RWPE2 (cell line): ENCODE results near the gene GPR4.

ENCODE experiments used
- ATAC-seq: fragments of 200-7000 bp; cut with Tn5 transposase; 3 replicates; pipeline ENCODE4 v1.9.1; 2021; ENCODE audit warnings: low read depth
- DNase-seq: peaks from one replicate; pipeline ENCODE4 v3.0.0-alpha.2; 2020; ENCODE audit warnings: low spot score
- H3K27ac ChIP-seq: fragments of 450-650 bp; 2 replicates; pipeline ENCODE4 v1.5.1; 2017; ENCODE audit warnings: mild to moderate bottlenecking; ENCODE audit not compliant: poor library complexity, severe bottlenecking
- H3K27me3 ChIP-seq: fragments of 250-450 bp; sonication (Bioruptor Pico); 2 replicates; pipeline ENCODE4 v1.5.1; 2021; ENCODE audit warnings: mild to moderate bottlenecking, moderate library complexity; ENCODE audit not compliant: insufficient read depth, poor library complexity, severe bottlenecking
- H3K36me3 ChIP-seq: fragments of 250-450 bp; sonication (Bioruptor Pico); 2 replicates; pipeline ENCODE4 v1.5.1; 2020; ENCODE audit warnings: low read depth, mild to moderate bottlenecking, moderate library complexity
- H3K4me1 ChIP-seq: fragments of 250-450 bp; sonication (Bioruptor Pico); 2 replicates; pipeline ENCODE4 v1.5.1; 2021; ENCODE audit warnings: mild to moderate bottlenecking, moderate library complexity; ENCODE audit not compliant: insufficient read depth, poor library complexity, severe bottlenecking
- H3K4me3 ChIP-seq: fragments of 250-450 bp; sonication (Bioruptor Pico); 2 replicates; pipeline ENCODE4 v1.5.1; 2021; ENCODE audit warnings: mild to moderate bottlenecking, moderate library complexity; ENCODE audit not compliant: severe bottlenecking
- H3K9me3 ChIP-seq: fragments of 250-450 bp; sonication (Bioruptor Pico); 2 replicates; pipeline ENCODE4 v1.5.1; 2021; ENCODE audit warnings: mild to moderate bottlenecking, moderate library complexity; ENCODE audit not compliant: severe bottlenecking
- CTCF ChIP-seq: fragments of 450-650 bp; IDR thresholded peaks from one replicate; pipeline ENCODE4 v1.5.1; 2017; ENCODE audit warnings: mild to moderate bottlenecking, moderate library complexity; ENCODE audit not compliant: poor library complexity, severe bottlenecking

The GPR4 gene

GRCh38 chr19:45613926-45614725, 12.1 kb upstream of the GPR4 start:
- Histone ChIP-seq H3K4me3 (no peak overlapping the region), H3K27me3 (no peaks in the 10 kb centered on the region), H3K27ac (peak overlapping the region; percentile 95), H3K4me1 (peaks cover 19% of the 10 kb centered on the region), H3K9me3 (no peaks in the 10 kb centered on the region), H3K36me3 (peaks cover 82% of the 10 kb centered on the region)
- peak; percentile 93 for ATAC-seq
- no peak for TF ChIP-seq CTCF
- DNase-seq: peak; percentile 80

DNA sequence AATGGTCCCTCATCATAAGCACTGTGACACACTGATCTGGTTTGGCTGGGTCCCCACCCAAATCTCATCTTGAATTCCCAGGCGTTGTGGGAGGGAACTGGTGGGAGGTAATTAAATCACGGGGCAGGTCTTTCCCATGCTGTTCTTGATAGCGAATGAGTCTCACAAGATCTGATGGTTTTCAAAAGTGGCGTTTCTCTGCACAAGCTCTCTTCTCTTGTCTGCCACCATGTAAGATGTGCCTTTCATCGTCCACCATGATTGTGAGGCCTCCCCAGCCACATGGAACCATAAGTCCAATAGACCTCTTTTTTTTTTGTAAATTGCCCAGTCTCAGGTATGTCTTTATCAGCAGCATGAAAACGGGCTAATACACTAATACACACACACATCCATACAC, 6.9 kb upstream of the GPR4 start:
- no peak overlapping the region for H3K27ac ChIP-seq
- H3K27me3 ChIP-seq: no peaks in the 10 kb centered on the region
- no peaks in the 10 kb centered on the region for H3K9me3 ChIP-seq
- no peak for TF ChIP-seq CTCF
- no peak for DNase-seq
- H3K4me3 ChIP-seq: no peak overlapping the region
- no peak for ATAC-seq
- H3K36me3 ChIP-seq: peaks cover 42% of the 10 kb centered on the region
- H3K4me1 ChIP-seq: peaks cover 5% of the 10 kb centered on the region

GRCh38 chr19:45607071-45608029, 5.3 kb upstream of the GPR4 start:
- H3K9me3 ChIP-seq: no peaks in the 10 kb centered on the region
- ATAC-seq (peak; percentile 62), DNase-seq (no peak)
- peak; percentile 91 for TF ChIP-seq CTCF
- no peak overlapping the region for H3K4me3 ChIP-seq
- H3K27ac ChIP-seq: no peak overlapping the region
- H3K36me3 ChIP-seq: peaks cover 26% of the 10 kb centered on the region
- peaks cover 2% of the 10 kb centered on the region for H3K4me1 ChIP-seq
- H3K27me3 ChIP-seq: no peaks in the 10 kb centered on the region

- Histone ChIP-seq H3K4me1 (peaks cover 18% of the 10 kb centered on the region), H3K9me3 (no peaks in the 10 kb centered on the region), H3K36me3 (no peaks in the 10 kb centered on the region), H3K27ac (no peak overlapping the region), H3K27me3 (no peaks in the 10 kb centered on the region), H3K4me3 (peak overlapping the region; percentile 27)
- ATAC-seq (no peak), DNase-seq (no peak)
- no peak for TF ChIP-seq CTCF
Observed at GRCh38 chr19:45601115-45601514, 897 bp downstream of the GPR4 start.
